ENCODE data around the gene ABCC6. TPM values are rescaled to one million over a fixed set of nuclear protein-coding genes. Genes with fewer than 3 reads are reported as not detected.

ABCC6 gene
- polyA plus RNA-seq, 1 donor from 2014 or later, result not detected

DNA sequence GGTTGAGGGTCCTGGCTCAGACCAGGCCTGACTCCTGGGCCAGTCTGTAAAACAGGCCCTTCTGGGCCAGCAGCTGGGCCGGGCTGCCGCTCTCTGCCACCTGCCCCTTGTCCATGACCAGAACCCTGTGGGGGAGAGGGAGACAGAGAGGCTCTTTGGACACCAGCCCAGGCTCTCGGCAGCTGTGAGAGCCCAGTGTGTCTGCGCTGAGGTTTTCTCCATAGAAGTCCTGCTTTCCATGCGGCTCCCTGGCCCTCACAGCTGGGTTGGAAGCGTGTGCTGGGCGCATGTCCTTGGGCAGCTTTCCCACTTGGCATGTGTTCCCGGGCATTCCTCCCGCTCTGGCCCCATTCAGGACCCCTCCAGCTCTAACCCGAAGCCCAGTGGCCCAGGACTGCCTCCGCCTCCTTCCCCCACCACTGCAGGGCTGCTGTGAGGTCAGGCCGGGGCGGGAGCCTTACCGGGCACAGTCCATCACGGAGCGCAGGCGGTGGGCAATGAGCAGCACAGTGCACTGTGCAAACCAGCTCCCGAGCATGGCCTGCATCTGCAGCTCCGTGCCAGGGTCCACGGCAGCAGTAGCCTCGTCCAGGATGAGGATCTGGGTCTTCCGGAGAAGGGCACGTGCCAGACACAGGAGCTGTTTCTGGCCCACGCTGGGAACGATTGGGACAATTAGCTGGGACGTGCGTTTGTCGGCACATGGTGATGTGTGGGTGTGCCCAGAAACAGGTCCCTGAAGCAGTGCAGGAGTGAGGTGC lies 73.0 kb downstream of the ABCC6 start:
- Histone ChIP-seq H3K4me3 (ENCODE audit: low read length) (no peak overlapping the region), H3K4me2 (ENCODE audit: low read length) (no peak overlapping the region)
- TF ChIP-seq, protein P1, sequence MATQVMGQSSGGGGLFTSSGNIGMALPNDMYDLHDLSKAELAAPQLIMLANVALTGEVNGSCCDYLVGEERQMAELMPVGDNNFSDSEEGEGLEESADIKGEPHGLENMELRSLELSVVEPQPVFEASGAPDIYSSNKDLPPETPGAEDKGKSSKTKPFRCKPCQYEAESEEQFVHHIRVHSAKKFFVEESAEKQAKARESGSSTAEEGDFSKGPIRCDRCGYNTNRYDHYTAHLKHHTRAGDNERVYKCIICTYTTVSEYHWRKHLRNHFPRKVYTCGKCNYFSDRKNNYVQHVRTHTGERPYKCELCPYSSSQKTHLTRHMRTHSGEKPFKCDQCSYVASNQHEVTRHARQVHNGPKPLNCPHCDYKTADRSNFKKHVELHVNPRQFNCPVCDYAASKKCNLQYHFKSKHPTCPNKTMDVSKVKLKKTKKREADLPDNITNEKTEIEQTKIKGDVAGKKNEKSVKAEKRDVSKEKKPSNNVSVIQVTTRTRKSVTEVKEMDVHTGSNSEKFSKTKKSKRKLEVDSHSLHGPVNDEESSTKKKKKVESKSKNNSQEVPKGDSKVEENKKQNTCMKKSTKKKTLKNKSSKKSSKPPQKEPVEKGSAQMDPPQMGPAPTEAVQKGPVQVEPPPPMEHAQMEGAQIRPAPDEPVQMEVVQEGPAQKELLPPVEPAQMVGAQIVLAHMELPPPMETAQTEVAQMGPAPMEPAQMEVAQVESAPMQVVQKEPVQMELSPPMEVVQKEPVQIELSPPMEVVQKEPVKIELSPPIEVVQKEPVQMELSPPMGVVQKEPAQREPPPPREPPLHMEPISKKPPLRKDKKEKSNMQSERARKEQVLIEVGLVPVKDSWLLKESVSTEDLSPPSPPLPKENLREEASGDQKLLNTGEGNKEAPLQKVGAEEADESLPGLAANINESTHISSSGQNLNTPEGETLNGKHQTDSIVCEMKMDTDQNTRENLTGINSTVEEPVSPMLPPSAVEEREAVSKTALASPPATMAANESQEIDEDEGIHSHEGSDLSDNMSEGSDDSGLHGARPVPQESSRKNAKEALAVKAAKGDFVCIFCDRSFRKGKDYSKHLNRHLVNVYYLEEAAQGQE (IDR thresholded peaks at IDR 0.05; ENCODE audit: borderline replicate concordance), result no peak
- TF ChIP-seq TAF1 (IDR thresholded peaks at IDR 0.05; ENCODE audit: low read depth), result no peak
- TF ChIP-seq SMC3 (conservative IDR thresholded peaks at IDR 0.05; ENCODE audit: poor library complexity), result no peak
- TF ChIP-seq RAD21 (conservative IDR thresholded peaks at IDR 0.05), result no peak
- TF ChIP-seq MXI1 (conservative IDR thresholded peaks at IDR 0.05; ENCODE audit: poor library complexity, severe bottlenecking), result no peak
- no peak for TF ChIP-seq POLR2AphosphoS5 (IDR thresholded peaks at IDR 0.05)
- TF ChIP-seq, protein P2, sequence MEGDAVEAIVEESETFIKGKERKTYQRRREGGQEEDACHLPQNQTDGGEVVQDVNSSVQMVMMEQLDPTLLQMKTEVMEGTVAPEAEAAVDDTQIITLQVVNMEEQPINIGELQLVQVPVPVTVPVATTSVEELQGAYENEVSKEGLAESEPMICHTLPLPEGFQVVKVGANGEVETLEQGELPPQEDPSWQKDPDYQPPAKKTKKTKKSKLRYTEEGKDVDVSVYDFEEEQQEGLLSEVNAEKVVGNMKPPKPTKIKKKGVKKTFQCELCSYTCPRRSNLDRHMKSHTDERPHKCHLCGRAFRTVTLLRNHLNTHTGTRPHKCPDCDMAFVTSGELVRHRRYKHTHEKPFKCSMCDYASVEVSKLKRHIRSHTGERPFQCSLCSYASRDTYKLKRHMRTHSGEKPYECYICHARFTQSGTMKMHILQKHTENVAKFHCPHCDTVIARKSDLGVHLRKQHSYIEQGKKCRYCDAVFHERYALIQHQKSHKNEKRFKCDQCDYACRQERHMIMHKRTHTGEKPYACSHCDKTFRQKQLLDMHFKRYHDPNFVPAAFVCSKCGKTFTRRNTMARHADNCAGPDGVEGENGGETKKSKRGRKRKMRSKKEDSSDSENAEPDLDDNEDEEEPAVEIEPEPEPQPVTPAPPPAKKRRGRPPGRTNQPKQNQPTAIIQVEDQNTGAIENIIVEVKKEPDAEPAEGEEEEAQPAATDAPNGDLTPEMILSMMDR (IDR thresholded peaks at IDR 0.05; ENCODE audit: poor library complexity, severe bottlenecking), result no peak
- TF ChIP-seq EP300 (conservative IDR thresholded peaks at IDR 0.05; ENCODE audit: poor library complexity, severe bottlenecking), result no peak
- TF ChIP-seq EZH2 (IDR thresholded peaks at IDR 0.05; ENCODE audit: borderline replicate concordance, insufficient read depth, low read length, poor library complexity, severe bottlenecking), result no peak

DNA sequence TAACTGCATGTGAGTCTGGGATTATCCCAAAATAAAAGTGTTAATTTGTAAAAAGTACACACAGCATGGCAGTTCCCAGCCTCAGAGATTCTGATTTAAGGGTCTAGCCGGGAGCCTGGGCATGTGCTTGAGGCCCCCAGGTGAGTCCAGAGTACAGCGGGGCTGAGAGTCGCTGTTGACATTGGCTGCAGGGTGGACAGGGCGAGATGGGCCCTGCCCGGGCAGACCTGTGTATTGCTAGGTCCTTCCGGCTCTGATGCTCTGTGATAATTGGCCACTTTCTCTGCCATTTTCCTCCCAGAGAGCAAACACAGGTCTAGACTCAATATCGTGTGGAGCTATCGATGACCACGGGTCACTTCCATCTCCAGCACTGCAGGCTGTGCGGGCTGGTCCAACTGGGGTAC lies 73.6 kb downstream of the ABCC6 start:
- no peaks in the 10 kb centered on the region for H3K9me3 ChIP-seq (ENCODE audit: low read length)
- H3F3A ChIP-seq (ENCODE audit: insufficient read depth, low read length, poor library complexity, severe bottlenecking), result no peaks in the 10 kb centered on the region
- no peak overlapping the region for H3K4me3 ChIP-seq (ENCODE audit: low read length)
- H3K36me3 ChIP-seq (ENCODE audit: insufficient read depth, low read length), result no peaks in the 10 kb centered on the region
- no peak overlapping the region for H2AFZ ChIP-seq (ENCODE audit: low read depth, low read length)
- no peaks in the 10 kb centered on the region for H3K27me3 ChIP-seq (ENCODE audit: insufficient read depth, low read depth, low read length)
- TF ChIP-seq SMC3 (conservative IDR thresholded peaks at IDR 0.05; ENCODE audit: poor library complexity) (no peak), EZH2 (IDR thresholded peaks at IDR 0.05; ENCODE audit: borderline replicate concordance, insufficient read depth, low read length, poor library complexity, severe bottlenecking) (no peak), POLR2AphosphoS5 (IDR thresholded peaks at IDR 0.05) (no peak)
- TF ChIP-seq, protein P1 (IDR thresholded peaks at IDR 0.05; ENCODE audit: borderline replicate concordance), result no peak
- no peaks in the 10 kb centered on the region for H3K9me2 ChIP-seq (ENCODE audit: insufficient read depth, low read length)
- H3K4me2 ChIP-seq (ENCODE audit: low read length), result no peak overlapping the region
- no peak overlapping the region for H3K9ac ChIP-seq (ENCODE audit: low read length)
- no peaks in the 10 kb centered on the region for H3K79me2 ChIP-seq (replicated peaks; ENCODE audit: insufficient read depth, low read length)
- no peaks in the 10 kb centered on the region for H4K20me1 ChIP-seq (ENCODE audit: insufficient read depth)
- H3K27ac ChIP-seq (ENCODE audit: low read length), result no peak overlapping the region

More for the DNA sequence above, 73.0 kb downstream of the ABCC6 start:
- Histone ChIP-seq H3K27ac (ENCODE audit: low read length) (no peak overlapping the region), H3K9me3 (ENCODE audit: low read length) (no peaks in the 10 kb centered on the region), H3K36me3 (ENCODE audit: insufficient read depth, low read length) (no peaks in the 10 kb centered on the region), H3K9ac (ENCODE audit: low read length) (no peak overlapping the region), H3K79me2 (replicated peaks; ENCODE audit: insufficient read depth, low read length) (no peaks in the 10 kb centered on the region), H4K20me1 (ENCODE audit: insufficient read depth) (no peaks in the 10 kb centered on the region), H3K9me2 (ENCODE audit: insufficient read depth, low read length) (no peaks in the 10 kb centered on the region), H3F3A (ENCODE audit: insufficient read depth, low read length, poor library complexity, severe bottlenecking) (no peaks in the 10 kb centered on the region), H2AFZ (ENCODE audit: low read depth, low read length) (no peak overlapping the region), H3K27me3 (ENCODE audit: insufficient read depth, low read depth, low read length) (no peaks in the 10 kb centered on the region)

Measured in neural cell (in vitro differentiated cells).